ENCODE data around the gene LAYN. TPM values are rescaled to one million over a fixed set of nuclear protein-coding genes. Genes with fewer than 3 reads are reported as not detected.

The LAYN gene
- total and polyA plus RNA-seq, 2 of the 13 experiments (the other 11 are each of a cell fraction or from before 2014, with no cell fraction given): 0.17 TPM; not detected in 1

DNA sequence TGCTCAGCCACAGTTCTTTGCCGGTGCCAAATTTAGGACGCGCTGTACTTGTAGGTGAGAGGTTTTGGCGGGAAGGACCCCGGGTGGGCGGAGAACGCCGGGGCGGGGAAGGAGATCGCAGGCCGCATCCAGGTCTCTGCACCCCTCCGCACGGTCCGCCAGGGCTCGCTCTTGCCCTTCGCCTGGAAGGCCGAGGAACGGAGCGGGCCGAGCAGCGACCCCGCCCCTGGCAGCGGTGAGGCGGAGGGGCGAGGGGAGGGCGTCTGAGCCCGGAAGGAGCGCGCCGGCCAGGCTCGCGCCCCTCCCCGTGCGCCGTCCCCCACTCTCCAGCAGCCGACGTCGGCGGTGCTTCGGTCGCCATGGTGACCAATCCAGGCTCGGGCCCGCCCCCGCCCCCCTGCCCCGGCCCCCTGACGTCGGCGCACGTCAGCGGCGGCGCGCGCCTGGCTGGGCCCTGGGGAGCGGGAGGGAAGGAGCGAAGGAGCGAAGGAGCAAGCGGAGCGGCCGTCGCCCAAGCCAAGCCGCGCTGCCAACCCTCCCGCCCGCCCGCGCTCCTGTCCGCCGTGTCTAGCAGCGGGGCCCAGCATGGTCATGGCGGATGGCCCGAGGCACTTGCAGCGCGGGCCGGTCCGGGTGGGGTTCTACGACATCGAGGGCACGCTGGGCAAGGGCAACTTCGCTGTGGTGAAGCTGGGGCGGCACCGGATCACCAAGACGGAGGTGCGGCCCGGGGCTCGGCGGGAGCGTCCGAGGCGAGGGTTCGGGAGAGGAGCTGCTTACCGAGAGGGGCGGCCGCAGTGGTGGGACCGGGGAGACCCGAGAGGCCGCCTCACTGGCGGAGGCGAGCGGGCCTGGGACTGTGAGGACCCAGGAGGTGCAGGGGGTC is 61.7 kb downstream of the LAYN start, which contains the start of gene SIK2 (continued):
- TF ChIP-seq ZNF724P (CRISPR knock-in tag; IDR thresholded peaks at IDR 0.05; ENCODE audit: borderline replicate concordance): peak; percentile 87; the same call in 1 of the 2 replicates
- TF ChIP-seq ZNF546 (CRISPR knock-in tag; conservative IDR thresholded peaks at IDR 0.05): no peak; the same call in 1 of the 2 replicates
- TF ChIP-seq EEA1 (CRISPR knock-in tag; IDR thresholded peaks at IDR 0.05; ENCODE audit: borderline replicate concordance): no peak
- TF ChIP-seq ZNF780A (CRISPR knock-in tag; IDR thresholded peaks at IDR 0.05): peak; percentile 18; the same call in 1 of the 2 replicates
- peak; percentile 58; the same call in 1 of the 2 replicates for TF ChIP-seq SP4 (CRISPR knock-in tag; IDR thresholded peaks at IDR 0.05)
- peak; percentile 80; the same call in 1 of the 2 replicates for TF ChIP-seq FOXC1 (CRISPR knock-in tag; IDR thresholded peaks at IDR 0.05; ENCODE audit: borderline replicate concordance)
- TF ChIP-seq ZNF160 (CRISPR knock-in tag; IDR thresholded peaks at IDR 0.05): no peak
- TF ChIP-seq POLR2A (IDR thresholded peaks at IDR 0.05; ENCODE audit: insufficient read depth in 1 of 2, low read depth in 2 of 2, low read length in 2 of 2): peak; percentile 38 to 44; a peak in 2 of 4 replicates
- TF ChIP-seq, protein P1, sequence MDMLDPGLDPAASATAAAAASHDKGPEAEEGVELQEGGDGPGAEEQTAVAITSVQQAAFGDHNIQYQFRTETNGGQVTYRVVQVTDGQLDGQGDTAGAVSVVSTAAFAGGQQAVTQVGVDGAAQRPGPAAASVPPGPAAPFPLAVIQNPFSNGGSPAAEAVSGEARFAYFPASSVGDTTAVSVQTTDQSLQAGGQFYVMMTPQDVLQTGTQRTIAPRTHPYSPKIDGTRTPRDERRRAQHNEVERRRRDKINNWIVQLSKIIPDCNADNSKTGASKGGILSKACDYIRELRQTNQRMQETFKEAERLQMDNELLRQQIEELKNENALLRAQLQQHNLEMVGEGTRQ (IDR thresholded peaks at IDR 0.05; ENCODE audit: low read depth, low read length): no peak
- TF ChIP-seq, protein P1 (CRISPR knock-in tag; IDR thresholded peaks at IDR 0.05; ENCODE audit: borderline replicate concordance): no peak
- TF ChIP-seq KDM5B (CRISPR knock-in tag; IDR thresholded peaks at IDR 0.05; ENCODE audit: borderline replicate concordance): peak; percentile 84; the same call in 1 of the 2 replicates
- TF ChIP-seq ZNF33B (CRISPR knock-in tag; IDR thresholded peaks at IDR 0.05): no peak
- TF ChIP-seq ZMYM2 (CRISPR knock-in tag; IDR thresholded peaks at IDR 0.05): no peak
- TF ChIP-seq, protein P2, sequence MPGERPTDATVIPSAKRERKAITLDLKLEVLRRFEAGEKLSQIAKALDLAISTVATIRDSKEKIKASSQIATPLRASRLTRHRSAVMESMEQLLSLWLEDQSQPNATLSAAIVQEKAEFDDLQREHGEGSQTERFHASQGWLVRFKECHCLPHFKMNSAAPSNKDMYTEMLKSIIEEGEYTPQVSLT (CRISPR knock-in tag; IDR thresholded peaks at IDR 0.05; ENCODE audit: borderline replicate concordance, low read depth): no peak
- TF ChIP-seq, protein P3, sequence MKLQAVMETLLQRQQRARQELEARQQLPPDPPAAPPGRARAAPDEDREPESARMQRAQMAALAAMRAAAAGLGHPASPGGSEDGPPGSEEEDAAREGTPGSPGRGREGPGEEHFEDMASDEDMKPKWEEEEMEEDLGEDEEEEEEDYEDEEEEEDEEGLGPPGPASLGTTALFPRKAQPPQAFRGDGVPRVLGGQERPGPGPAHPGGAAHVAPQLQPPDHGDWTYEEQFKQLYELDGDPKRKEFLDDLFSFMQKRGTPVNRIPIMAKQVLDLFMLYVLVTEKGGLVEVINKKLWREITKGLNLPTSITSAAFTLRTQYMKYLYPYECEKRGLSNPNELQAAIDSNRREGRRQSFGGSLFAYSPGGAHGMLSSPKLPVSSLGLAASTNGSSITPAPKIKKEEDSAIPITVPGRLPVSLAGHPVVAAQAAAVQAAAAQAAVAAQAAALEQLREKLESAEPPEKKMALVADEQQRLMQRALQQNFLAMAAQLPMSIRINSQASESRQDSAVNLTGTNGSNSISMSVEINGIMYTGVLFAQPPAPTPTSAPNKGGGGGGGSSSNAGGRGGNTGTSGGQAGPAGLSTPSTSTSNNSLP (IDR thresholded peaks at IDR 0.05; ENCODE audit: low read depth, low read length): peak; percentile 66; the same call in 1 of the 2 replicates
- TF ChIP-seq MLLT10 (CRISPR knock-in tag; IDR thresholded peaks at IDR 0.05): no peak
- peak; percentile 79 for TF ChIP-seq ELF1 (CRISPR knock-in tag; IDR thresholded peaks at IDR 0.05)
- peak; percentile 30; the same call in 1 of the 2 replicates for TF ChIP-seq ZNF761 (CRISPR knock-in tag; conservative IDR thresholded peaks at IDR 0.05)
- TF ChIP-seq, protein P4, sequence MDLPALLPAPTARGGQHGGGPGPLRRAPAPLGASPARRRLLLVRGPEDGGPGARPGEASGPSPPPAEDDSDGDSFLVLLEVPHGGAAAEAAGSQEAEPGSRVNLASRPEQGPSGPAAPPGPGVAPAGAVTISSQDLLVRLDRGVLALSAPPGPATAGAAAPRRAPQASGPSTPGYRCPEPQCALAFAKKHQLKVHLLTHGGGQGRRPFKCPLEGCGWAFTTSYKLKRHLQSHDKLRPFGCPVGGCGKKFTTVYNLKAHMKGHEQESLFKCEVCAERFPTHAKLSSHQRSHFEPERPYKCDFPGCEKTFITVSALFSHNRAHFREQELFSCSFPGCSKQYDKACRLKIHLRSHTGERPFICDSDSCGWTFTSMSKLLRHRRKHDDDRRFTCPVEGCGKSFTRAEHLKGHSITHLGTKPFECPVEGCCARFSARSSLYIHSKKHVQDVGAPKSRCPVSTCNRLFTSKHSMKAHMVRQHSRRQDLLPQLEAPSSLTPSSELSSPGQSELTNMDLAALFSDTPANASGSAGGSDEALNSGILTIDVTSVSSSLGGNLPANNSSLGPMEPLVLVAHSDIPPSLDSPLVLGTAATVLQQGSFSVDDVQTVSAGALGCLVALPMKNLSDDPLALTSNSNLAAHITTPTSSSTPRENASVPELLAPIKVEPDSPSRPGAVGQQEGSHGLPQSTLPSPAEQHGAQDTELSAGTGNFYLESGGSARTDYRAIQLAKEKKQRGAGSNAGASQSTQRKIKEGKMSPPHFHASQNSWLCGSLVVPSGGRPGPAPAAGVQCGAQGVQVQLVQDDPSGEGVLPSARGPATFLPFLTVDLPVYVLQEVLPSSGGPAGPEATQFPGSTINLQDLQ (CRISPR knock-in tag; IDR thresholded peaks at IDR 0.05): no peak
- peak; percentile 79; the same call in 1 of the 2 replicates for TF ChIP-seq ZNF614 (CRISPR knock-in tag; IDR thresholded peaks at IDR 0.05; ENCODE audit: borderline replicate concordance)
- no peak for TF ChIP-seq NFATC3 (CRISPR knock-in tag; IDR thresholded peaks at IDR 0.05)
